HG03175 (cell line): ENCODE measurements around the gene ATP5MG.

ENCODE experiments used
- ATAC-seq: cut with Tn5 transposase; IDR thresholded peaks from one replicate; pipeline ENCODE4 v1.9.1; 2021; ENCODE audit warnings: mild to moderate bottlenecking, moderate library complexity; ENCODE audit not compliant: unreplicated experiment

The ATP5MG gene

DNA sequence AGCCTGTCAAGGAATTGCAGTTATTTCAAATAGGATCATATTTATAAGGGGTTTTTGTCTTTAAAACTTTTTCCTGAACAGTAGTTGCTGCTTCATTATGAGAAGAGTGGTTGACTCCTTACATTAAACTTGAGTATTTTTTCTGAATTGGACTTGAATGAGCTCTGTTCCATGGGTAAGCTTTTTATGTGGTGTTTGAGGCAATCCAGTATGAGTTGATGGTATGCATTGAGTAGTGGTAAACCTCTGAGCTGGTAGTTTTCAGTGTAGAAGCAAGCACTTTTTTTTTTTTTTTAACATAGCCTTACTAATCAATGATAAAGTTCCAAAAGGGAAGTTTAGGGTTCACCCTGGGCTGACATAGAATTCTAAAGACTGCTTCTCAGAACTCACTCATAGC lies 38.2 kb downstream of the ATP5MG start:
- ATAC-seq = no peak

DNA sequence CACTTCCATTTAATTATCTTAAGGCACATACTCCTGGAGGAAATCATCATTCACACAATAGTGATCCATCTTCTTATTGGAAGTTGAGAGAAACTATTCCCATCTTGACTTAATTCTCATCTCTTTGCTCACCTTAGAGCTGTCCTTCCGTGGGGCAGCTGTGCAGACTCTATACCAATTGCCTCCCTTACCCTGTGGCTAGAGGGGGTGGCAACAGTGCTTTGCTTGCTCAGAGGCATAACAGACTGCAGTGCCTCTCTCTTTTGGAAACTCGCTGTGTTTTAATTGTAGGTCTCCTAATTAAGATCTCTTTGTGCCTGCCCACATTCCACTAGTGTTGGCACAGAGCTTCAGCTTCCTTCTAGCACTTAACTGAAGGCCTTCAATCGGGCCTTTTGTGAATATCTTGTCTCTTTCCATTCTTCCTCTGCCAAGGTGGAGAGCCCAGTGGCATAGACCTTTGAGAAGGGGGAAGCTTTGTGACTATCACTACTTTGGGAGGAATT lies 40.4 kb downstream of the ATP5MG start:
- no peak for ATAC-seq

DNA sequence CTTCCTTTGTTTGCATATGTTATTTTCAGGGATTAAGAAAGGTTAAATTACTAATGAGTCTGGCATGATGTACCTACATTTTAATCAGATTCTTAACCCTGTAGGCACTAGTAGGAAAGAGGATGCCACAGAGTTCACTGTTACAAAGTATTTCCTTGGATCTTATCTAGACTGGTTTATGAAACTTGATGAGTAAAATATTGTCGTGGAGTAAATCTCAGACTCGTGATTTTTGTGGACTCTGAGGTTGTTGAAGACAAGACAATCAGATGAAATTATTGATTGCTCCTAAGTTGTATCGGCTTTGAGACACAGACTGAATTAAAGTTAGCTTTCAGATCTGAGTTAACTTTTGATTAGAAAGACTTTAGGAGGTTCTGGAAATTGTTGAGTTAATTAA lies 40.9 kb downstream of the ATP5MG start:
- ATAC-seq = no peak

DNA sequence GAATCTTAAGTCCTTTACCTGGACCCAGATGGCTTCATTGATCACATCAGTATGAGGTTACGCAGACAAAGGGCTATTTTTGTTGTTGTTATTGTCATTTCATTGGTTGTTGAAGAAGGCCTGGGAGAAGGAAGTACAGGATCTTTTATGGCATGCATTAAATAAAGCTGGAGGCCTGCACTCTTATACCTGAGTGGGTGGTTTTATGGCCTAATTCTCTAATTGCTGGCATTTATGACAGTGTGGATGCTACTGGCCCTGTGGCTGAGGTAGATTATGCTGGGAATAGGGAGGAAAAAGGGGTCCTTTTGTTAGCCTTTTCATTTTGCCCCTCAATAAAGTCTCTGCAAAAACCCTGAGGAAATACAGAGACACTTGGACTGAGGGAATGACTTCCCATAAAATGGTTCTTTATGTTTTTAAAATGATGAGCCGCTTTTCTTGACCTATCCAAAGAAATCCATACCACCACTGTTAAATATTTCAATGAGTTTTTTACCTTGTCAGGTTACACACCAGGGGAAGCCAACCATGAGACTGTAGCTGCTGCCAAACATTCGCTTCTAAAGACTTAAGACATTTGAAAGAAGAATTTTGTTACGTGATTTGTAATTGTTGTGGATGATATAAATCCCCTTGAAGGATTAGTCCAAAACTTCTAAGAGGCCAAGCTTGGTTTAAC lies 41.6 kb downstream of the ATP5MG start:
- no peak for ATAC-seq

DNA sequence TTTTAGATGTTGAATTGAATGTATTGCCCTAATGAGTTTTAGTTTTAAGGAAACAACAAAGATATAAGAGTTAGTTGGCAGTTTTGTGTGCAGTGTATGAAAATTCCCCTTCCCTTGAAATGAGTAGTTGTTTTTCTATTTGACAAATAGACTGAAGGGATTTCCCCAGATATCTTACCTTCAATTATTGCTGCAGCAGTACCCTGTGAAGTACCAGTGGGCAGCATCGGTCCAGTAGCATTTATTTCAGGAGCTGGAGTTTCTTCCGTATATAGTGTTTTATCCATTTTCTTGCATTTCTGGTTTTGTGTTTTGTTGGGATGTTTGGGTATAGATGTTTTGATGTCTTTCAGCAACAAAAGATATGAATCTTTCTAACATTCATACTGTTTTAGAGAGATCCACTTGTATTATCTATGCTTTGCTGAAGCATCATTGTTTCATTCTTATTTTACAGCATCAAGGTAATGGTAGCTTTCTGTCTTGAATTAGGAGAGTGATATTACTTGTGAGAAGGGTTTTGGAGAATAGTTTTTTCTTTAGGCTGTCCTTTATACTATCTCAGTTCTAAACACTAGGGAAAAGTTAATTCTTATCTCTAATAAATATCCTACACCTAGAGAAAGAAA lies 42.3 kb downstream of the ATP5MG start:
- no peak for ATAC-seq

DNA sequence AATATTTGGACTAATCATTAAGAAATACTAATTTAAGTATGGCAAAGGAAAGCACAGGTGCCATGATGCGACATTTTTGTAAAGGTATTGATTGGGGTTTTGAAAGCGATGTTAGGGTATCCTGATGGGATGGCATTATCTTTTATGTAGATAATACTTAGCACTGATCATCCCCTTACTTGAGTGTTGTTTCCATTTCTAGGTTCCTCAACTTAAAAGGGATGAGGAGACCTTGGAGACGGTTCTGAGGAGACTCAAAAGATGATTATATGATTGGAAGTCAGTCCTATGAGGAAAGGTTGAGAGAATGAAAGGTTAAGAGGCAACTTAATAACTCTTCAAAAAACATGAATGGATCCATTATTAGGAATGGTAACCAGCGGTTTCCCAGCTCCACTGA lies 46.0 kb downstream of the ATP5MG start:
- no peak for ATAC-seq

DNA sequence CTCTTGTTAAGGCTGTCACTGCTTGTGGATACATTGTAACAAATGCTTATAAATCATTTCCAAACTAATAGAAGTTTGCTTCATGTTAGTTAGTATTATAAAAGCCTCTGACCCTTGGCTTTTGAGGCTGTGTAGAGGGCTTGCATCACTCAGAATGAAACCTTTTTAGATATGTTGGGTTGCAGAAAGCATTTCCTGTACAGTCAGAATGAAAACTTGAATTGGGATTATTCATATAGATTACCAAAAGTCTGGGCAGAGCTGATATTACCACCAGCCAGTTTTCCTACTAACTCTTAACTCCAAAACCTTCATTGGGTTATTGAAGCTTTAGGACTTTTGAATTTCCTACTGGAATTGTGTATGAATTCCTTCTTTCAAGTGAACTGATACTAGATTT lies 46.9 kb downstream of the ATP5MG start:
- ATAC-seq = peak; percentile 94

DNA sequence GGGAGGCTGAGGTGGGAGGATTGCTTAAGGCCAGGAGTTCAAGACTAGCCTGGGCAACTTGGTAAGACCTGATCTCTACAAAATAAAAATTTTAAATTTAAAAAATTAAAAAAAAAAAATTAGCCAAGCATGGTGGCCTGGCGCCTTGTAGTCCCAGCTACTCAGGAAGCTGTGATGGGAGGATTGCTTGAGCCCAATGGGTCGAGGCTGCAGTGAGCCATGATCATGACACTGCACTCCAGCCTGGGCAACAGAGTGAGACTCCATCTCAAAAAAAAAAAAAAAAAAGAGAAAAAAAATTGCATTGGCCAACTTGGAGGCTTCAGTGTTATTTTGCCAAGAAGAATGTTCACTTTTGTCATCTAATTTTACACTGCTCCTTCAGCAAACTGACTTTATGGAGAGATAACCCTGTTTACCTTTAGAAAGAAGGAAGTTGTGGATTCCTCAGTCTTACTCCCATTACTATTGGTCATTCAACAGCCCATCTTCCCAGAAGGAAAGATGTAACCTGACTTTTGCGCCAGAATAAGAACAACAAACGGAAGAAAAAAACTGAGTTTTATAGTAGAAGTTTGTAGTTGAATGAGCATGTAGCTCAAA lies 48.0 kb downstream of the ATP5MG start:
- no peak for ATAC-seq

DNA sequence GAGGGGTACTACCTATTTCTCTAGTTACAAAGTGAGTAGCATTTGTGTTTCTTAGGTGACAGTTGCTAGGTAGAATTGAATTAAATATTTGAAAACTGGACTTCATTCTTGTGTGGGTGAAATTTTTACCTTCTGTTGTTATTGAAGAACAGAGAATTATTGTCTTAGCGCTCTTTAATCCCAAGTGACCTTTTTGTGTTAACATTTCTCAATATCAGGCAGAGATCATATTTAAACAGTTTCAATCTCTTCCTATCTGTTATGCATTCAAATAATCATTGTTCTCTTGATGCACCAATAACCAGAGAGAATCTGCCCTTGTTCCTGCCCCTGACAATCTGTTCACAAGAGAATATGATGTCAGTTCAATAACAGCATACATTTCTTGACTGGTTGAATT lies 49.0 kb downstream of the ATP5MG start:
- ATAC-seq = no peak
